ENCODE results near the gene UGT1A6.

Gene UGT1A6

DNA sequence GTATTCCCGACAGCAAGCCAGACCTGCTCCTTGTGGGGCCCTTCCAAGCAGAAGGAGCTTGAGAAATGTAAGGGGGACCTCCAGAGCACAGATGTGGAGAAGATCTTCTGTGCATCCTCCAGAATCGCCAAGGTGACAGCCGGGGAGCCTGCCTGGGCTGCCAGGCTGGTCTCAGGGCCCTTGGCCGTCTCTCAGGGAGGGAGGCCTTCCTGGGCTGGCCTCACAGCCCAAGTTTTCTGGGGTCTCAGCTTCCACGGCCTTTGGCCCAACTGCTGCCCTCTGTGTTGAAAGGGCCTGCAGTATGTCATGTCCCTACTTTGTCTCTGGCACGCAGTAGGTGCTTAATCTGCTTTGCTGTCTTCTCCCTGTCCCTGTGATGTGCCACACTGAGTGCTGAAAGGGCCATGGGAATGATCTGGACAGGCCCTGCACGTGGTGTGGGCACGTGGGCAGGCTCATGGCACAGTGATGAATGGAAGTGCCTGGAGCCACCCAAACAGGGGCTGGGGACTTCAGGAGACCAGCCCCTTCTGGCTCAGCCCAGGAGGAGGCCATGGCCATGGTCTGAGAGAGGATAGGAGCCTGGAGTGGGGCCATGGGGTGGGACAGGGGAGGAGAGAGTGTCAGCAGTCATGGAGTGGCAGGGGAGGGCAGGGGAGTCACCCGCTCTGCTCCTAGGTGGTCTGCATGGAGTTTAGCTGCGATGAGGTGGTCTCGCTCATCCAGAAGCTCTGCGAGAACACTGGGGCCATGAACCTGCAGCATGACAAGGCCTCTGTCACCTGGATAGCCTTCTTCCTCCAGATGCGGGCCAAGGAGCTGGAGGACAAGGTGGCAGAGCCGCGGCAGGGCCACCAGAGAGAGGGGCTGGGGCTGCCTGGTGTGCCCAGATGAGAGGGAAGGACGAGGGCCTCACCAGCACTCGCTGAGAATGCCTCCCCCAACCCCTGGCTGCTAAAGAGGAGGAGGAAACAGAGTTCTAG is 126.2 kb downstream of the UGT1A6 start:
- DNase-seq (ENCODE audit: low read depth, low spot score) = no peak

DNA sequence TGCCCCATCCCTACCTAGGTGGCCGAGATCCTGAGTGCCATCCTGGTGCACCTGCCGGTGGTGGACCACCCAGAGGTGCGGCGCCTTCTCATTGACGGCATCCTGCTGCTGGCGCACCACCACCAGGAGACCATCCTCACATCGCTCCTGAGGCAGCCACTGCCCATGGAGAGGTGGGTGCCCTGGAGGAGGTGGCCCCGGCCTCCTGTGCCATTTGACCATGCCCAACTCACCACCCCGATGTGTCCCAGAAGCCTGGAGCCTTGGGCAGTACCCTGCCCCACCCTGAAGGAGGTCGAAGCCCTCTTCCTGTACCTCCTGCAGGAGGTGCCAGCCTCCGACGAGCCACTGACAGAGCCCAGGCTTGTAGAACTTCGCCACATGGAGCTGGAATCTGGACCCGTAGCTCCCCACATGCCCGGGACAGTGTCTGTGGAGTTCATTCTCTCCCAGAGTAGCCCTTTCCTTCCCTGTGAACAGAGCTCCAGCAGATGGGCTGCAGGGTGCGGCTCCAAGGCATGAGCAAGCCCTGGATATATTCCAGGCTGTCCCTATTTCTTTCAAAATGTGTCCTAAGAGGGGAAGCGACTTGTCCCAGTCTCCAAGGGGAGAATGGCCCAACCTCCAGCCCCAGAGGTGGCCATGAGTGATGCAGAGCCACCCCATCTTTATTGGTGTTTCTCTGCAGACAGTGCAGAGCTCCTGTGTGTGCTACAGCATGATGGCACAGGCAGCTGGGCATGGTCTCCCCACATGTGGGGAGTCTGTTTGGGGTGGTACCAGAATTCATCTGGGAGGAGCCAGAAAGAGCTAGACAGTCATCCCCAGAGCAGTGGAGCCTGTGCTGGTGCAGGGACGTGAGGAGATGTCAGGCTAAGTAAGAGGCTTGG is 127.4 kb downstream of the UGT1A6 start:
- no peak for DNase-seq (ENCODE audit: low read depth, low spot score)

DNA sequence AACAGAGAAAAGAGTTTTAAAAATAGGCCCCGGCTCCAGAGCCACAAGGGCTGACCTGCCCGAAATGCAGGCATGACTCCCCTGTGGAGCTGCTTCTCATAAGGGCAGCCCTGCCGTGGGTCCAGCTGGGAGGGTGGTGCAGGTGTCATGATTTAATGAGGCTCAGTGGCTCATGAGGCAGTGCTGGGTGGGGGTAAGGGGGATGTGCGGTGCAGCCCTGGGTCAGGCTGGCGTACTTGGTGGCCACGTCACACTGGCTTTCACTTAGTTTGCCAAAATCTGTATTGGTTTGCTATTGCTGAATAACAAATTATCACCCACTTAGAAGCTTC is 128.1 kb downstream of the UGT1A6 start:
- no peak for DNase-seq (ENCODE audit: low read depth, low spot score)

DNA sequence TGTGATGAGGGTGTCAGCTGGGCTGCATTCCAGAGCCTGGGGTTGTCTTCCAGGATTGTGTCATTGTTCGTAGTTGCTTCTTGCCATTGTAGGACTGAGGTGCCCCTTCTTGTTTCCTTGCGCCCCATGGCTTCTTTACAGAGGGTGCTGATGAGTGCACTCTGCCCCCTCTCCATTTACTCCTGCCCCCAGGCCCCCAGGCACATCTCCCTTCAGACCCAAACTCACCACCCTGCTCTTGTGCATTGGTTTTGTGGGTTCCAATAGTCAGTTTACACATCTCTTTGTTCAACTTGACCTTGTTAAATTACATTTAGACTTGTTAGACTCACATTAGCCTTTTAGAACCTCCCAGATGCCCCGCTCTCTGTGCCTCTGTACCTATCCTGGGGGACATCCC is 128.5 kb downstream of the UGT1A6 start:
- no peak for DNase-seq (ENCODE audit: low read depth, low spot score)

DNA sequence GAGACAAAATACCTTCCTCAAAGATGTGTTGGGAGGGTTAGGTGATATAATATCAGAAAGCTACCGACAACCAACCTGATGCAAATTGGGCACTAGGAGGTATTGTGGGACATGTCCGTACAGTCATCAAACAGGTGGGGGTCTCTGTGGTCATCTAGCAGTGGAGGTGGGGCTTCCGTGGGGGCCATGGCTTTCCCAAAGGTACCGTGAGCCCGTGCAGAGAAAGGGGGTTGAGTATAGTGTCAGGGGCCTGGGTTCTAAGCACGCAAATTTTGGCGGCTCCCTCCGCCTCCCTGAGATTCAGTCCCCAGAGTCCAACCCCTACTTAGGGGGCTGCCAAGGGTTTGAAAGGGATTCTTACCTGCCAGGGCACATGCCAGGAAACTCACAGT is 129.0 kb downstream of the UGT1A6 start:
- no peak for DNase-seq (ENCODE audit: low read depth, low spot score)

DNA sequence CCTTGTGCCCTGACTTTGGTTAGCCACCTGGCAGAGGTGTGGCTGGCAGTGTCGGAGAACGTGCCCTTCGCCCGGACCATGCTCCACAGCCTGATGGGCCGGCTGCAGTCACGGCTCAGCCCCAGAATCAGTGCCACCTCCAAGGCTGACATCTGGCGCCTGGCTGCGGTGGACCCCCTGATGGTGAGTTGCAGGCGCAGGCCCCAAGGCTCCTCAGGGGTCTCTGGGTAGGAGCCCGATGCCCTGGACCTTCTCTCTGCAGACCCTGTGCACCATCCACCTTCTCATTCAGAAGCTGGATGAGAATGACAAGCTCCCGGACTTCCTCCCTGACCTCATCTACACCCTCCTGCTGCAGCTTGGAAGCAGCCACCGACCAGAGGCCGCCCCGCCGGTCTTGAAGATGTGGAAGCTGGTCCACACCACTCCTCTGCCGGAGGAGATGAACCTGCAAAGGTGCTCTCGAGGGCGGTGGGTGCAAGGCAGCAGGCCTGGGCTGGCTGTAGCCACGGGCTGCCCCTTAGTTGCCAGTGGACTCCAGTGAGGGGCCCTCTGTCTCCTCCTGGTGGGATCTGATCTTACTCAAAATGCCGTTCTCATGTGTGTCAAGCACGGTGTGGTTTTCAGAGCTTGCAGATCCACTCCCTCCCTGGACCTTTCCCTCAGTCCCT is 129.5 kb downstream of the UGT1A6 start:
- DNase-seq (ENCODE audit: low read depth, low spot score) = no peak

Data from iPS DF 19.7 (cell line).